H1 (cell line): ENCODE measurements around the gene PLCB1. TPM values are rescaled to one million over a fixed set of nuclear protein-coding genes. Genes with fewer than 3 reads are reported as not detected.
A peak's percentile ranks its signal among the peaks of the same experiment; 100 is the strongest.

Experiments
- CTCF ChIA-PET: fragments of 300-600 bp; sonication (Branson Sonifier 250); formaldehyde crosslinking; loops from one replicate; lab custom pipeline; 2021; ENCODE audit not compliant: partially characterized antibody; lab: Charles Lee
- POLR2A ChIA-PET: fragments of 300-600 bp; sonication (Branson Sonifier 250); formaldehyde crosslinking; loops from one replicate; lab custom pipeline; 2021; ENCODE audit warnings: inconsistent platforms; ENCODE audit not compliant: partially characterized antibody; lab: Charles Lee
- DNase-seq, 2 experiments: peaks; one replicate each; pipeline versions ENCODE4 v3.0.0 to v3.0.0-alpha.2; 2010 to 2022; ENCODE audit warnings: low spot score in 2 of 2, low read depth in 1 of 2, mixed read lengths in 1 of 2
- FAIRE-seq: peaks from 2 replicates; lab custom pipeline; 2011; peaks lifted over from hg19 to GRCh38; lab: Jason Lieb, UNC
- H2AFZ ChIP-seq: 2 replicates; pipeline ENCODE4 v1.8.1; 2012; ENCODE audit warnings: low read length, inconsistent platforms
- H2AK5ac ChIP-seq: 2 replicates; pipeline ENCODE4 v1.6.1; 2013; ENCODE audit warnings: low read depth, low read length
- H2BK120ac ChIP-seq: replicated peaks from 2 replicates; pipeline ENCODE3; 2013; ENCODE audit warnings: low read depth, low read length, inconsistent platforms
- H2BK12ac ChIP-seq: 2 replicates; pipeline ENCODE4 v1.6.1; 2013; ENCODE audit warnings: low read depth, low read length
- H2BK15ac ChIP-seq: 2 replicates; pipeline ENCODE4 v1.6.1; 2013; ENCODE audit warnings: low read length
- H2BK20ac ChIP-seq: 2 replicates; pipeline ENCODE4 v1.6.1; 2013; ENCODE audit warnings: low read length
- H2BK5ac ChIP-seq: 2 replicates; pipeline ENCODE4 v1.6.1; 2013; ENCODE audit warnings: low read depth, low read length
- H3K14ac ChIP-seq: 2 replicates; pipeline ENCODE4 v1.6.1; 2013; ENCODE audit warnings: inconsistent platforms; ENCODE audit not compliant: insufficient read length
- H3K18ac ChIP-seq: 2 replicates; pipeline ENCODE4 v1.6.1; 2013; ENCODE audit warnings: low read length; ENCODE audit errors: extremely low read depth
- H3K23ac ChIP-seq: 2 replicates; pipeline ENCODE4 v1.6.1; 2013; ENCODE audit warnings: inconsistent platforms; ENCODE audit not compliant: insufficient read length
- H3K23me2 ChIP-seq: 2 replicates; pipeline ENCODE4 v1.6.1; 2013; ENCODE audit warnings: low read depth, low read length
- H3K27ac ChIP-seq: 2 replicates; pipeline ENCODE4 v1.6.1; 2011; ENCODE audit warnings: low read depth, low read length, inconsistent platforms
- H3K27me3 ChIP-seq, 4 experiments: replicated peaks in 1 of 4; 1 replicate in 1 of 4; 2 replicates in 3 of 4; pipeline versions ENCODE4 v1.6.1 to v1.8.1; 2011 to 2013; ENCODE audit warnings: low read length in 3 of 4, mild to moderate bottlenecking in 3 of 4, inconsistent platforms in 2 of 4, mixed read lengths in 2 of 4, moderate library complexity in 1 of 4; ENCODE audit not compliant: control insufficient read depth in 3 of 4, insufficient read depth in 3 of 4; ENCODE audit errors: extremely low read depth in 1 of 4
- H3K36me3 ChIP-seq, 4 experiments: 2 replicates each; pipeline versions ENCODE4 v1.6.1 to v1.8.1; 2011 to 2013; ENCODE audit warnings: mild to moderate bottlenecking in 4 of 4, low read length in 3 of 4, moderate library complexity in 2 of 4, control low read depth in 1 of 4, inconsistent platforms in 1 of 4; ENCODE audit not compliant: insufficient read depth in 4 of 4, control insufficient read depth in 2 of 4
- H3K4ac ChIP-seq: replicated peaks from 2 replicates; pipeline ENCODE3; 2013; ENCODE audit warnings: low read length, low read depth, mixed read lengths, inconsistent platforms; ENCODE audit not compliant: insufficient read length
- H3K4me1 ChIP-seq, 4 experiments: replicated peaks in 1 of 4; 1 replicate in 1 of 4; 2 replicates in 3 of 4; pipeline versions ENCODE4 v1.6.1 to v1.8.1; 2011 to 2013; ENCODE audit warnings: low read length in 3 of 4, inconsistent platforms in 2 of 4, mixed read lengths in 1 of 4; ENCODE audit not compliant: insufficient read depth in 4 of 4, control insufficient read depth in 3 of 4
- H3K4me2 ChIP-seq, 2 experiments: 2 replicates each; pipeline versions ENCODE4 v1.6.1 to v1.8.1; 2011 to 2013; ENCODE audit warnings: low read depth in 2 of 2, low read length in 2 of 2, control low read depth in 1 of 2, inconsistent platforms in 1 of 2, mild to moderate bottlenecking in 1 of 2; ENCODE audit not compliant: insufficient read depth in 1 of 2
- H3K4me3 ChIP-seq, 4 experiments: fragments of 200-600, 300-600 bp in 1 of 4; sonication (generic), shearing (Covaris generic), sonication (Bioruptor Twin) in 1 of 4; 2 replicates each; pipeline versions ENCODE4 v1.5.1 to v1.8.1; 2011 to 2016; ENCODE audit warnings: low read length in 4 of 4, low read depth in 3 of 4, control low read depth in 2 of 4, inconsistent platforms in 2 of 4, mild to moderate bottlenecking in 2 of 4, mixed read lengths in 1 of 4, moderate library complexity in 1 of 4; ENCODE audit not compliant: insufficient read depth in 2 of 4; ENCODE audit errors: extremely low read depth in 1 of 4
- H3K56ac ChIP-seq: replicated peaks from 2 replicates; pipeline ENCODE3; 2013; ENCODE audit warnings: low read depth, mild to moderate bottlenecking, mixed read lengths, low read length, inconsistent platforms; ENCODE audit not compliant: insufficient read length
- H3K79me1 ChIP-seq: 2 replicates; pipeline ENCODE4 v1.6.1; 2013; ENCODE audit warnings: low read depth, low read length, control low read depth
- H3K79me2 ChIP-seq, 2 experiments: 2 replicates each; pipeline versions ENCODE4 v1.6.1 to v1.8.1; 2012 to 2013; ENCODE audit warnings: low read length in 2 of 2, mild to moderate bottlenecking in 2 of 2, inconsistent platforms in 1 of 2; ENCODE audit not compliant: insufficient read depth in 2 of 2, control insufficient read depth in 1 of 2
- H3K9ac ChIP-seq, 4 experiments: replicated peaks in 1 of 4; 1 replicate in 1 of 4; 2 replicates in 3 of 4; pipeline versions ENCODE4 v1.6.1 to v1.8.1; 2011 to 2013; ENCODE audit warnings: low read depth in 3 of 4, low read length in 3 of 4, control low read depth in 2 of 4, mild to moderate bottlenecking in 2 of 4, moderate library complexity in 2 of 4, inconsistent platforms in 1 of 4; ENCODE audit errors: extremely low read depth in 1 of 4
- H3K9me3 ChIP-seq, 2 experiments: 2 replicates each; pipeline versions ENCODE4 v1.6.1 to v1.8.1; 2012 to 2013; ENCODE audit warnings: mild to moderate bottlenecking in 2 of 2, moderate library complexity in 2 of 2, control low read depth in 1 of 2, inconsistent platforms in 1 of 2, low read depth in 1 of 2, low read length in 1 of 2, mixed read lengths in 1 of 2; ENCODE audit not compliant: insufficient read depth in 2 of 2
- H4K20me1 ChIP-seq, 2 experiments: replicated peaks in 1 of 2; 2 replicates each; pipeline versions ENCODE3 to v1.8.1; 2011 to 2013; ENCODE audit warnings: inconsistent platforms in 2 of 2, low read length in 2 of 2, mild to moderate bottlenecking in 1 of 2; ENCODE audit not compliant: insufficient read depth in 2 of 2, control insufficient read depth in 1 of 2
- H4K5ac ChIP-seq: 2 replicates; pipeline ENCODE4 v1.6.1; 2013; ENCODE audit warnings: low read length, low read depth, mixed read lengths, inconsistent platforms; ENCODE audit not compliant: insufficient read length
- H4K8ac ChIP-seq: 2 replicates; pipeline ENCODE4 v1.8.0; 2013; ENCODE audit warnings: mild to moderate bottlenecking, moderate library complexity, low read length, inconsistent platforms; ENCODE audit not compliant: insufficient read depth; ENCODE audit errors: extremely low read depth
- H4K91ac ChIP-seq: replicated peaks from 2 replicates; pipeline ENCODE3; 2013; ENCODE audit warnings: low read length, mixed read lengths, inconsistent platforms; ENCODE audit not compliant: insufficient read length
- ATF2 ChIP-seq: IDR thresholded peaks from 2 replicates; pipeline ENCODE4 v1.6.1; 2012; ENCODE audit warnings: low read length, inconsistent platforms
- CBX5 ChIP-seq: fragments of 300-800, 300-1000 bp; sonication (generic); IDR thresholded peaks from 2 replicates; pipeline ENCODE4 v1.7.1; 2016; ENCODE audit warnings: antibody characterized with exemption, low read length, low read depth
- E2F6 ChIP-seq: IDR thresholded peaks from 2 replicates; pipeline ENCODE4 v1.6.1; 2012; ENCODE audit warnings: inconsistent platforms
- PHF8 ChIP-seq: fragments of 200-600 bp; sonication (generic); conservative IDR thresholded peaks from 2 replicates; pipeline ENCODE4 v1.7.1; 2012; ENCODE audit warnings: low read depth, mild to moderate bottlenecking, inconsistent platforms, low read length, moderate library complexity
- SP4 ChIP-seq: IDR thresholded peaks from 2 replicates; pipeline ENCODE4 v1.6.1; 2012; ENCODE audit warnings: low read length, inconsistent platforms
- SUZ12 ChIP-seq: fragments of 200-600 bp; sonication (generic); IDR thresholded peaks from 2 replicates; pipeline ENCODE4 v1.6.1; 2012; ENCODE audit warnings: mild to moderate bottlenecking, inconsistent platforms, low read length, moderate library complexity, mixed read lengths
- WGBS, 2 experiments: shearing (Covaris generic) in 1 of 2; methylation state at CpG; one replicate each; pipeline versions ENCODE4 v1.1.6 to v1.1.7; 2013 to 2015; ENCODE audit warnings: low lambda C conversion rate in 2 of 2, mixed read lengths in 2 of 2, inconsistent platforms in 1 of 2, low coverage in 1 of 2, missing lambda C conversion rate in 1 of 2; ENCODE audit not compliant: insufficient replicate concordance in 2 of 2, insufficient coverage in 1 of 2, insufficient read length in 1 of 2; ENCODE audit errors: extremely low coverage in 1 of 2, missing lambda C conversion rate in 1 of 2; 5-methylcytosine and 5-hydroxymethylcytosine counted together
- long read RNA-seq, 2 experiments: library from RNA in 1 of 2; library from capped mRNA in 1 of 2; stranded (forward); transcript quantifications; one replicate each; pipeline ENCODE4 v2.0.0, GENCODE V29; 2021; ENCODE audit warnings: inconsistent platforms in 1 of 2
- polyA minus RNA-seq, 3 experiments: library from RNA; depleted of rRNA, polyadenylated mRNA; stranded (reverse); fragments of >200 nt; gene quantifications; 1 replicate in 2 of 3; 2 replicates in 1 of 3; pipeline ENCODE4 v1.2.3, GENCODE V29; 2011
- polyA plus RNA-seq, 7 experiments: library from polyadenylated mRNA; depleted of rRNA in 3 of 7; stranded (reverse) in 5 of 7; unstranded in 2 of 7; fragments of >200 nt in 5 of 7; fragments of 200-250 nt in 2 of 7; gene quantifications; 1 replicate in 5 of 7; 2 replicates in 1 of 7; 4 replicates in 1 of 7; pipeline versions ENCODE4 v1.2.1 to v1.2.3, GENCODE V29; 2011 to 2013; ENCODE audit warnings: missing spikeins in 2 of 7, mixed read lengths in 2 of 7
- total RNA-seq: library from RNA; stranded (reverse); fragmentation: NEBNext Ultra II Directional; extraction: Animal tissue kit (Norgen Biotek cat#: 25700); gene quantifications from 2 replicates; pipeline ENCODE4 v1.2.1, GENCODE V29; 2021

Gene PLCB1
- 8.6 and 9.1 TPM in 2 replicates for total RNA-seq
- 2.6 and 2.7 TPM in 2 replicates for polyA plus RNA-seq (2011; rRNA removed)
- 3.9 TPM for polyA plus RNA-seq (2011; cell fraction: cytosol; rRNA removed)
- 5.8 TPM for polyA plus RNA-seq (2011; cell fraction: nucleus; rRNA removed)
- polyA plus RNA-seq (2012, experiment 1 of 2), result 3.1 to 6.5 TPM (median 4.0 TPM) in 4 replicates
- polyA plus RNA-seq (2012, experiment 2 of 2), result 0.22 TPM
- 13.0 TPM for polyA plus RNA-seq (2013, experiment 1 of 2)
- 9.7 TPM for polyA plus RNA-seq (2013, experiment 2 of 2)
- polyA minus RNA-seq (2011; rRNA and poly(A)+ RNA removed), result 13.2 and 13.7 TPM in 2 replicates
- polyA minus RNA-seq (2011; cell fraction: cytosol; rRNA and poly(A)+ RNA removed), result 5.4 TPM
- 55.0 TPM for polyA minus RNA-seq (2011; cell fraction: nucleus; rRNA and poly(A)+ RNA removed)
- long read RNA-seq, experiment 1, partial matches to known transcripts, result 1 of 1 reads
- long read RNA-seq, experiment 1, other reads (novel, unspliced or antisense), result 0 of 1 reads
- long read RNA-seq, experiment 2, partial matches to known transcripts, result 1 of 2 reads
- long read RNA-seq, experiment 2, other reads (novel, unspliced or antisense), result 1 of 2 reads

GRCh38 chr20:8131598-8132483 is at the start of gene PLCB1:
PLCB1 (plus strand) TSS chr20:8132266; CDS start chr20:8132652, 386 bp downstream.
- FAIRE-seq (no peak), DNase-seq (peak; percentile 69 to 91)
- H3K23me2 ChIP-seq, result peaks cover 7% of the 10 kb centered on the region; the same call in 1 of the 2 replicates
- no peak within 1 kb of the TSS for H4K91ac ChIP-seq
- no peak within 1 kb of the TSS for H3K27ac ChIP-seq
- H3K4me1 ChIP-seq, result peaks cover 0 to 6% (median 2%) of the 10 kb centered on the region in 4 experiments; a peak in 2 of 7 replicates
- 3% methylated on average over 49 of the region's 65 CpGs; no CpG with 5 or more reads in 1 of the 2 experiments for WGBS, 2 experiments
- peak within 1 kb of the TSS; percentile 35 to 77 (median 54) for H3K4me3 ChIP-seq
- no peak within 1 kb of the TSS for H3K14ac ChIP-seq
- no peak within 1 kb of the TSS for H4K5ac ChIP-seq
- ChIA-PET CTCF (interaction anchor here (0.6 to 4.0 kb wide), 14 partner anchors 9 to 591 kb away, joined by 3 to 18 read pairs (median 4); no protein-coding TSS in a partner anchor), POLR2A (interaction anchor here (0.9 kb wide), 1 partner anchor 16 kb away, joined by 3 read pairs; no protein-coding TSS in a partner anchor)
- H2BK15ac ChIP-seq, result no peak within 1 kb of the TSS
- peak within 1 kb of the TSS; percentile 80 to 98 for H3K4me2 ChIP-seq
- H2AFZ ChIP-seq, result 0 out of 2 replicates have a peak within 1 kb of the TSS, but pooled peaks have one; percentile 3
- H3K23ac ChIP-seq, result no peak within 1 kb of the TSS
- no peak within 1 kb of the TSS for H2BK20ac ChIP-seq
- peaks cover 8 to 28% (median 19%) of the 10 kb centered on the region in 4 experiments for H3K27me3 ChIP-seq
- no peak within 1 kb of the TSS for H2BK12ac ChIP-seq
- H4K20me1 ChIP-seq, result peaks cover 0 to 1% of the 10 kb centered on the region in 2 experiments
- no peak within 1 kb of the TSS for H2BK120ac ChIP-seq
- no peak within 1 kb of the TSS for H3K4ac ChIP-seq
- no peaks in the 10 kb centered on the region for H3K79me1 ChIP-seq
- H4K8ac ChIP-seq, result no peak within 1 kb of the TSS
- no peaks in the 10 kb centered on the region; a peak in 1 of 4 replicates for H3K79me2 ChIP-seq
- H3K18ac ChIP-seq, result no peak within 1 kb of the TSS
- H3K9me3 ChIP-seq, result no peaks in the 10 kb centered on the region
- no peak within 1 kb of the TSS for H2AK5ac ChIP-seq
- H3K56ac ChIP-seq, result no peak within 1 kb of the TSS
- H2BK5ac ChIP-seq, result no peak within 1 kb of the TSS
- no peak within 1 kb of the TSS for H3K9ac ChIP-seq
- H3K36me3 ChIP-seq, result no peaks in the 10 kb centered on the region
- TF ChIP-seq E2F6, result no peak
- TF ChIP-seq CBX5, result no peak
- TF ChIP-seq SUZ12, result peak; percentile 8; the same call in 1 of the 2 replicates
- no peak for TF ChIP-seq SP4
- no peak for TF ChIP-seq ATF2
- TF ChIP-seq PHF8, result no peak
